Liver (tissue), 3 donors: ENCODE results near the gene SEMA4D.

Source experiments
- CTCF ChIP-seq: fragments of 150-350 bp; IDR thresholded peaks from 2 replicates; pipeline ENCODE4 v1.5.1; 2017; ENCODE audit warnings: improper control_type of control experiment, low read depth, low read length; ENCODE audit not compliant: missing input control
- GABPA ChIP-seq, 2 donors: IDR thresholded peaks in 1 of 2; conservative IDR thresholded peaks in 1 of 2; 2 replicates each; pipeline ENCODE4 v1.6.1; 2016; ENCODE audit warnings: antibody characterized with exemption in 2 of 2, mild to moderate bottlenecking in 1 of 2, moderate library complexity in 1 of 2
- HNF4G ChIP-seq: IDR thresholded peaks from 2 replicates; pipeline ENCODE4 v1.6.1; 2016; ENCODE audit warnings: antibody characterized with exemption
- MAX ChIP-seq: IDR thresholded peaks from 2 replicates; pipeline ENCODE4 v1.6.1; 2016; ENCODE audit warnings: antibody characterized with exemption
- NR2F2 ChIP-seq: IDR thresholded peaks from 2 replicates; pipeline ENCODE4 v1.6.1; 2016; ENCODE audit warnings: antibody characterized with exemption
- RAD21 ChIP-seq, 2 donors: IDR thresholded peaks; 2 replicates each; pipeline ENCODE4 v1.6.1; 2016; ENCODE audit warnings: antibody characterized with exemption in 2 of 2, mild to moderate bottlenecking in 2 of 2
- TF ChIP-seq, protein P1 (sequence below): IDR thresholded peaks from 2 replicates; pipeline ENCODE4 v1.6.1; 2016; ENCODE audit warnings: antibody characterized with exemption
- donor health status: healthy.
- donor health status: healthy.

GRCh38 chr9:89524963-89525362 lies 27.1 kb upstream of the SEMA4D start:
- TF ChIP-seq, protein P1, sequence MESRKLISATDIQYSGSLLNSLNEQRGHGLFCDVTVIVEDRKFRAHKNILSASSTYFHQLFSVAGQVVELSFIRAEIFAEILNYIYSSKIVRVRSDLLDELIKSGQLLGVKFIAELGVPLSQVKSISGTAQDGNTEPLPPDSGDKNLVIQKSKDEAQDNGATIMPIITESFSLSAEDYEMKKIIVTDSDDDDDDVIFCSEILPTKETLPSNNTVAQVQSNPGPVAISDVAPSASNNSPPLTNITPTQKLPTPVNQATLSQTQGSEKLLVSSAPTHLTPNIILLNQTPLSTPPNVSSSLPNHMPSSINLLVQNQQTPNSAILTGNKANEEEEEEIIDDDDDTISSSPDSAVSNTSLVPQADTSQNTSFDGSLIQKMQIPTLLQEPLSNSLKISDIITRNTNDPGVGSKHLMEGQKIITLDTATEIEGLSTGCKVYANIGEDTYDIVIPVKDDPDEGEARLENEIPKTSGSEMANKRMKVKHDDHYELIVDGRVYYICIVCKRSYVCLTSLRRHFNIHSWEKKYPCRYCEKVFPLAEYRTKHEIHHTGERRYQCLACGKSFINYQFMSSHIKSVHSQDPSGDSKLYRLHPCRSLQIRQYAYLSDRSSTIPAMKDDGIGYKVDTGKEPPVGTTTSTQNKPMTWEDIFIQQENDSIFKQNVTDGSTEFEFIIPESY: no peak
- TF ChIP-seq RAD21 (IDR thresholded peaks at IDR 0.05) (no peak), CTCF (no peak), GABPA (IDR thresholded peaks at IDR 0.05 in 1 of 2, conservative IDR thresholded peaks at IDR 0.05 in 1 of 2) (no peak), MAX (no peak), HNF4G (no peak), NR2F2 (no peak)
